Endodermal cell (in vitro differentiated cells): ENCODE measurements around the gene PLPPR2. TPM values are rescaled to one million over a fixed set of nuclear protein-coding genes. Genes with fewer than 3 reads are reported as not detected.

Experiments used
- DNase-seq: peaks from one replicate; pipeline ENCODE4 v3.0.0-alpha.2; 2017
- H3K27ac ChIP-seq: 2 replicates; pipeline ENCODE4 v1.5.1; 2013; ENCODE audit warnings: mild to moderate bottlenecking, low read depth, low read length, moderate library complexity
- H3K27me3 ChIP-seq: 2 replicates; pipeline ENCODE4 v1.6.1; 2013; ENCODE audit warnings: mild to moderate bottlenecking, low read length, moderate library complexity; ENCODE audit not compliant: insufficient read depth, control insufficient read depth, poor library complexity, severe bottlenecking
- H3K36me3 ChIP-seq: 2 replicates; pipeline ENCODE4 v1.7.0; 2013; ENCODE audit warnings: mild to moderate bottlenecking, low read length, moderate library complexity; ENCODE audit not compliant: control insufficient read depth, insufficient read depth
- H3K4me1 ChIP-seq: one replicate; pipeline ENCODE4 v1.7.0; 2013; ENCODE audit warnings: low read length; ENCODE audit not compliant: control insufficient read depth, insufficient read depth
- H3K4me3 ChIP-seq: 2 replicates; pipeline ENCODE4 v1.5.1; 2013; ENCODE audit warnings: mild to moderate bottlenecking, low read length, moderate library complexity
- H3K9ac ChIP-seq: 2 replicates; pipeline ENCODE4 v1.6.1; 2013; ENCODE audit warnings: mild to moderate bottlenecking, low read length, moderate library complexity; ENCODE audit not compliant: poor library complexity, severe bottlenecking; ENCODE audit errors: extremely low read depth
- H3K9me3 ChIP-seq: 2 replicates; pipeline ENCODE4 v1.6.1; 2013; ENCODE audit warnings: mild to moderate bottlenecking, low read length, moderate library complexity; ENCODE audit not compliant: control insufficient read depth
- H3K27ac Mint-ChIP-seq: 2 replicates; pipeline ENCODE4 v1.8.0; 2020; ENCODE audit warnings: mixed read lengths
- H3K27me3 Mint-ChIP-seq: 2 replicates; pipeline ENCODE4 v1.8.0; 2021; ENCODE audit warnings: mild to moderate bottlenecking, mixed read lengths; ENCODE audit not compliant: insufficient read depth
- H3K36me3 Mint-ChIP-seq: 2 replicates; pipeline ENCODE4 v1.8.0; 2020; ENCODE audit warnings: low read depth, mixed read lengths
- H3K4me1 Mint-ChIP-seq: 2 replicates; pipeline ENCODE4 v1.8.0; 2020; ENCODE audit warnings: mixed read lengths
- H3K4me3 Mint-ChIP-seq: 2 replicates; pipeline ENCODE4 v1.8.0; 2020; ENCODE audit warnings: mild to moderate bottlenecking, moderate library complexity, mixed read lengths
- H3K9me3 Mint-ChIP-seq: 2 replicates; pipeline ENCODE4 v1.8.0; 2020; ENCODE audit warnings: mild to moderate bottlenecking, mixed read lengths
- CTCF ChIP-seq: fragments of 200-600 bp; sonication (generic); conservative IDR thresholded peaks from 2 replicates; pipeline ENCODE4 v1.5.0; 2021; ENCODE audit warnings: antibody characterized with exemption, mild to moderate bottlenecking
- WGBS, 2 experiments: methylation state at CpG; one replicate each; pipeline versions ENCODE4 v1.1.5 to v1.1.7; 2013; ENCODE audit warnings: missing lambda C conversion rate in 2 of 2, mixed read lengths in 1 of 2; ENCODE audit not compliant: insufficient coverage in 1 of 2, insufficient read length in 1 of 2; 5-methylcytosine and 5-hydroxymethylcytosine counted together
- total RNA-seq, 2 donors: library from RNA; stranded (reverse); fragmentation: NEBNext Ultra II Directional in 1 of 2; extraction: Animal tissue kit (Norgen Biotek cat#: 25700) in 1 of 2; gene quantifications; 2 replicates in 1 of 2; 3 replicates in 1 of 2; pipeline ENCODE4 v1.2.1, GENCODE V29; 2021

The PLPPR2 gene
- total RNA-seq, 2 donors from 2014 or later: 3.1 to 6.8 TPM

GRCh38 chr19:11321191-11322126, 33.8 kb upstream of the PLPPR2 start:
- Histone ChIP-seq H3K4me3 (peak overlapping the region; percentile 56), H3K36me3 (no peaks in the 10 kb centered on the region), H3K9ac (no peak overlapping the region), H3K27ac (no peak overlapping the region), H3K9me3 (no peaks in the 10 kb centered on the region), H3K27me3 (no peaks in the 10 kb centered on the region), H3K4me1 (peaks cover 7% of the 10 kb centered on the region)
- Mint-ChIP-seq H3K27ac (peak overlapping the region; percentile 69), H3K4me1 (peaks cover 15% of the 10 kb centered on the region), H3K36me3 (peaks cover 11% of the 10 kb centered on the region), H3K4me3 (no peak overlapping the region), H3K9me3 (peaks cover 16% of the 10 kb centered on the region), H3K27me3 (peaks cover 2% of the 10 kb centered on the region)
- 89 to 94% methylated on average over 6 to 14 of the region's 14 CpGs for WGBS, 2 experiments
- DNase-seq: peak; percentile 59
- peak; percentile 55 for TF ChIP-seq CTCF

- WGBS, 2 experiments: 66 to 81% methylated on average over 6 of the region's 7 CpGs
- peaks cover 7% of the 10 kb centered on the region for H3K4me1 ChIP-seq
- no peak overlapping the region for H3K27ac Mint-ChIP-seq
- peaks cover 16% of the 10 kb centered on the region for H3K9me3 Mint-ChIP-seq
- no peaks in the 10 kb centered on the region for H3K36me3 ChIP-seq
- no peak overlapping the region for H3K4me3 Mint-ChIP-seq
- H3K9me3 ChIP-seq: no peaks in the 10 kb centered on the region
- H3K27ac ChIP-seq: no peak overlapping the region
- peaks cover 2% of the 10 kb centered on the region for H3K27me3 Mint-ChIP-seq
- H3K9ac ChIP-seq: no peak overlapping the region
- no peak overlapping the region for H3K4me3 ChIP-seq
- H3K27me3 ChIP-seq: no peaks in the 10 kb centered on the region
- DNase-seq: no peak
- peaks cover 17% of the 10 kb centered on the region for H3K36me3 Mint-ChIP-seq
- peaks cover 15% of the 10 kb centered on the region for H3K4me1 Mint-ChIP-seq
- no peak for TF ChIP-seq CTCF
These were observed 32.8 kb upstream of the PLPPR2 start for GRCh38 chr19:11322269-11323024.

GRCh38 chr19:11323601-11324078, 31.6 kb upstream of the PLPPR2 start:
- Mint-ChIP-seq H3K27me3 (no peaks in the 10 kb centered on the region), H3K27ac (no peak overlapping the region), H3K9me3 (peaks cover 16% of the 10 kb centered on the region), H3K36me3 (peaks cover 17% of the 10 kb centered on the region), H3K4me1 (peaks cover 15% of the 10 kb centered on the region), H3K4me3 (no peak overlapping the region)
- Histone ChIP-seq H3K36me3 (no peaks in the 10 kb centered on the region), H3K9ac (no peak overlapping the region), H3K4me3 (no peak overlapping the region), H3K9me3 (no peaks in the 10 kb centered on the region), H3K4me1 (peaks cover 7% of the 10 kb centered on the region), H3K27me3 (no peaks in the 10 kb centered on the region), H3K27ac (no peak overlapping the region)
- no peak for DNase-seq
- TF ChIP-seq CTCF: no peak
- 70 to 86% methylated on average over 2 to 5 of the region's 5 CpGs for WGBS, 2 experiments
